ENCODE data around the gene ZNF786.

- no peak for TF ChIP-seq EZH2 (IDR thresholded peaks at IDR 0.05; ENCODE audit: insufficient read depth, poor library complexity, severe bottlenecking)
- no peak for TF ChIP-seq EZH2phosphoT487 (IDR thresholded peaks at IDR 0.05; ENCODE audit: insufficient read depth, low read depth)
Measured at GRCh38 chr7:149028346-149029109, 62.0 kb downstream of the ZNF786 start, which contains the start of gene PDIA4.
